GM13976 (cell line): Measurements from ENCODE around the gene PRRT1.

Source experiments
- DNase-seq: peaks from one replicate; pipeline ENCODE4 v3.0.0; 2012; ENCODE audit warnings: low spot score
- in situ Hi-C: fragments of 300-500 bp; cut with MboI; formaldehyde crosslinking; loops from one replicate; pipeline ENCODE4 v1.12.0; 2022; ENCODE audit warnings: low sequenced_read_pairs, mixed read lengths, inconsistent platforms; ENCODE audit not compliant: unreplicated experiment
- TF ChIP-seq, protein P1 (sequence below): IDR thresholded peaks from 2 replicates; pipeline ENCODE4 v1.5.1; 2012; ENCODE audit warnings: borderline replicate concordance, mild to moderate bottlenecking; ENCODE audit not compliant: insufficient read depth; ENCODE audit errors: extremely low read depth, missing control alignments, control extremely low read depth

PRRT1 gene

GRCh38 chr6:32151863-32152768, at the start of gene PRRT1:
PRRT1 (minus strand) TSS chr6:32151939; CDS start chr6:32151827, 112 bp downstream.
- in situ Hi-C loops: no loop called here
- TF ChIP-seq, protein P1, sequence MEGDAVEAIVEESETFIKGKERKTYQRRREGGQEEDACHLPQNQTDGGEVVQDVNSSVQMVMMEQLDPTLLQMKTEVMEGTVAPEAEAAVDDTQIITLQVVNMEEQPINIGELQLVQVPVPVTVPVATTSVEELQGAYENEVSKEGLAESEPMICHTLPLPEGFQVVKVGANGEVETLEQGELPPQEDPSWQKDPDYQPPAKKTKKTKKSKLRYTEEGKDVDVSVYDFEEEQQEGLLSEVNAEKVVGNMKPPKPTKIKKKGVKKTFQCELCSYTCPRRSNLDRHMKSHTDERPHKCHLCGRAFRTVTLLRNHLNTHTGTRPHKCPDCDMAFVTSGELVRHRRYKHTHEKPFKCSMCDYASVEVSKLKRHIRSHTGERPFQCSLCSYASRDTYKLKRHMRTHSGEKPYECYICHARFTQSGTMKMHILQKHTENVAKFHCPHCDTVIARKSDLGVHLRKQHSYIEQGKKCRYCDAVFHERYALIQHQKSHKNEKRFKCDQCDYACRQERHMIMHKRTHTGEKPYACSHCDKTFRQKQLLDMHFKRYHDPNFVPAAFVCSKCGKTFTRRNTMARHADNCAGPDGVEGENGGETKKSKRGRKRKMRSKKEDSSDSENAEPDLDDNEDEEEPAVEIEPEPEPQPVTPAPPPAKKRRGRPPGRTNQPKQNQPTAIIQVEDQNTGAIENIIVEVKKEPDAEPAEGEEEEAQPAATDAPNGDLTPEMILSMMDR: no peak
- no peak for DNase-seq

- in situ Hi-C loops: no loop called here
- TF ChIP-seq, protein P1: no peak
- DNase-seq: no peak
These were observed 49.2 kb upstream of the PRRT1 start for GRCh38 chr6:32200711-32201475.

- TF ChIP-seq, protein P1: no peak
- in situ Hi-C loops: no loop called here
- DNase-seq: no peak
These were observed 47.1 kb upstream of the PRRT1 start for GRCh38 chr6:32198866-32199265.

GRCh38 chr6:32198345-32198696, 46.6 kb upstream of the PRRT1 start:
- in situ Hi-C loops: no loop called here
- TF ChIP-seq, protein P1: no peak
- DNase-seq: no peak

DNA sequence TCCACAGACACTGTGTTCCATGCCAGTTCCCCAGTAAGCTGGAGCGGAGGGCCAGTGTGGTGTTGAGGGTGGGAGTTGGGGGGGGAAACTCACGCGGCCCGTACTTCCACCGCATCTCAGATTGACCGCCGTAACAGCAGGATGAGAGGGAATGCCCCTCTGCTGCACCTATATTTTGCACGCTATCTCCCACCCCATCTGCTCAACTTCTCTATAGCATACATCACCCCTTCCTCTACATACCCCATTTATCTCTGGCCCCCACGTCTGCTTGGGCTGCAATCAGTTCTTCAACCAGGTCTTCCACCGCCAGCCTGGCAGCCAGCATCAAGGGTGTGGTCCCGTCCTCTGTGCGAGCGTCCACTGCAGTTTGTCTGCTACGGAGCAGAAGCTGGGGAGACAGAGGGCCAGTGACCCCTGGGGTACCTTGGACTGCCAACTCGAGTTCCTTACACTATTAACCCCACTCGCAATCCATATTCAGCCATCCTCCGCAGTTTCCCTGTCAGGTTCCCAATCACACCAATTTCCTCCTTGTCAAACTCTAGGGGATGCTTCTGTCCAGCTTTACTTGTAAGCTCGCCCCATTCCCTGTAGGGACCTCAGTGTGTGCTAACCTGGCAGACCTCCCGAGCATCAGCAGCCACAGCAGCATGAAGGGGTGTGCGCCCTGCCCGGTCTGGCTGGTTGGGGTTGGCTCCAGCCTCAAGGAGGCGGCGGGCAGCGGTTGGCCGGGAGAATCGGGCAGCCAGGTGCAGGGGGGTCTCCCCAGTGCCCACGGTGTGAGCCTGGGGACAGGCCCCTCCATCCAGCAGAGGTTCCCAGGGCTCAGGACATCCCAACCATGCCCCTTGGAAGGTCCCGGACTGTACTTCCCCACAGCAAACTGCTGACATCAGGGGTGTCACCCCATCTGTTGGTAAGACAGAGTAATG, 45.2 kb upstream of the PRRT1 start:
- in situ Hi-C loops: no loop called here
- DNase-seq: peak; percentile 63
- TF ChIP-seq, protein P1: no peak
